Cardiac muscle cell (in vitro differentiated cells and primary cell): ENCODE measurements around the gene TSKS. TPM values are rescaled to one million over a fixed set of nuclear protein-coding genes. Genes with fewer than 3 reads are reported as not detected.

Experiments
- DNase-seq, 2 donors: peaks; one replicate each; pipeline versions ENCODE4 v3.0.0 to v3.0.0-alpha.2; 2010 to 2017; ENCODE audit warnings: low read depth in 1 of 2, low spot score in 1 of 2
- H3K27ac ChIP-seq: fragments of 200-600 bp; sonication (generic); 2 replicates; pipeline ENCODE4 v1.5.1; 2016
- H3K27me3 ChIP-seq: fragments of 200-600 bp; sonication (generic); 2 replicates; pipeline ENCODE4 v1.6.0; 2016; ENCODE audit warnings: control low read depth
- H3K36me3 ChIP-seq: fragments of 200-600 bp; sonication (generic); 2 replicates; pipeline ENCODE4 v1.5.1; 2016; ENCODE audit warnings: control low read depth
- H3K4me1 ChIP-seq: fragments of 200-600 bp; sonication (generic); 2 replicates; pipeline ENCODE4 v1.8.1; 2017; ENCODE audit warnings: low read depth, mild to moderate bottlenecking, mixed run types
- H3K4me3 ChIP-seq: fragments of 200-600 bp; sonication (generic); 2 replicates; pipeline ENCODE4 v1.5.1; 2016; ENCODE audit warnings: mild to moderate bottlenecking
- H3K9me3 ChIP-seq: fragments of 200-600 bp; sonication (generic); 2 replicates; pipeline ENCODE4 v1.5.1; 2017; ENCODE audit warnings: low read depth, mild to moderate bottlenecking, control low read depth
- polyA plus RNA-seq: library from polyadenylated mRNA; unstranded; fragments of >200 nt; fragmentation: Nextera tagmentation; extraction: Ambion mirVana; gene quantifications from 2 replicates; pipeline ENCODE4 v1.2.1, GENCODE V29; 2016
- total RNA-seq: library from RNA; depleted of rRNA; stranded (reverse); fragments of >200 nt; gene quantifications from 2 replicates; pipeline ENCODE4 v1.2.3, GENCODE V29; 2016
- TF ChIP-seq, protein P1 (sequence below): IDR thresholded peaks from 2 replicates; pipeline ENCODE4 v1.5.1; 2012; ENCODE audit warnings: low read depth, mild to moderate bottlenecking, low read length

Gene TSKS
- total and polyA plus RNA-seq, 2 experiments from 2014 or later: 0.09 TPM; not detected in 1

DNA sequence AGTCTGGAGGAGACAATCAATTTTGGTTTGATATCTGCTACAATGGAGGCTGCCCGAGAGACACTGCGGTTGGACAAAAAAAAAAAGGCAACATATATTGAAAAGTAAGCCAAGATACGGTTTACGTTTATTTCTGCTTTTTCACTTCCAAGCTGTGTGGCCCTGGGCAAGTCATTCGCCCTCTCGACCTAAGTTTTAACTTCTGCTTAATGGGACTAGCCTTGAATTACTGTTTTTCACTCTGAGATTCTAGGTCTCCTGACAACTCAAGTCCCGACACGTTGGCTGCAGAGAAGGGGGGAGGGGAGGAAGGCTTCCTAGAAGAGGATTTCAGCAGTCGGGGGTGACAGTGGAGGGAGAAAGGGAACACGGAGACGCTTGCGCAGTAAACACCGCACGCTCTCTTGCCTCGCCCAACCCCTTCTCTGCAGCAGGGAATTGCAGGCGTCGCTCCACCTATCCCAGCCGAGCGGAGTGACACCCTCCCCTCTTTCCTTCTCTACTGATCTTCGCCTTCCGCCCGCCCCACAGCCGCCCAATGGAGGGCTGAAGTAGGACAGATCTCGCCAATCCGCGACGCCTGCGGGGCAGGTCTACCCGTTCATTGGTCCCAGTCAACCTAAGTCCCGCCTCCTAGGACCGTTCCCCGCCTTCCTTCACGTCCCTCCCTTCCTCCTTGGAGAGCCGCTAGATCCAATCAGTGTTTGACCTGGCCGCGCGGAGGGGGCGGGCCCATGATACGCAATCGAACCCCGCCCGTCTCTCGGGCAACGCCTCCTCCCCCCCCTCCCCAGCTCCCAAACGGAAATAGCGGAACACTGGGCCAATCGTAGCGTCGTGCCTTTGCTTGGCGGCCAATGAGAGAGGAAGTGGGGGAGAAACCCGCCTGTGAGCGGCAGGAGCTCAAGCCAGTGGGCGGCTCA, 3.2 kb upstream of the TSKS start:
- TF ChIP-seq, protein P1, sequence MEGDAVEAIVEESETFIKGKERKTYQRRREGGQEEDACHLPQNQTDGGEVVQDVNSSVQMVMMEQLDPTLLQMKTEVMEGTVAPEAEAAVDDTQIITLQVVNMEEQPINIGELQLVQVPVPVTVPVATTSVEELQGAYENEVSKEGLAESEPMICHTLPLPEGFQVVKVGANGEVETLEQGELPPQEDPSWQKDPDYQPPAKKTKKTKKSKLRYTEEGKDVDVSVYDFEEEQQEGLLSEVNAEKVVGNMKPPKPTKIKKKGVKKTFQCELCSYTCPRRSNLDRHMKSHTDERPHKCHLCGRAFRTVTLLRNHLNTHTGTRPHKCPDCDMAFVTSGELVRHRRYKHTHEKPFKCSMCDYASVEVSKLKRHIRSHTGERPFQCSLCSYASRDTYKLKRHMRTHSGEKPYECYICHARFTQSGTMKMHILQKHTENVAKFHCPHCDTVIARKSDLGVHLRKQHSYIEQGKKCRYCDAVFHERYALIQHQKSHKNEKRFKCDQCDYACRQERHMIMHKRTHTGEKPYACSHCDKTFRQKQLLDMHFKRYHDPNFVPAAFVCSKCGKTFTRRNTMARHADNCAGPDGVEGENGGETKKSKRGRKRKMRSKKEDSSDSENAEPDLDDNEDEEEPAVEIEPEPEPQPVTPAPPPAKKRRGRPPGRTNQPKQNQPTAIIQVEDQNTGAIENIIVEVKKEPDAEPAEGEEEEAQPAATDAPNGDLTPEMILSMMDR: no peak
- Histone ChIP-seq H3K4me1 (peaks cover 11% of the 10 kb centered on the region), H3K27me3 (no peaks in the 10 kb centered on the region), H3K9me3 (no peaks in the 10 kb centered on the region), H3K4me3 (peak overlapping the region; percentile 95), H3K36me3 (no peaks in the 10 kb centered on the region), H3K27ac (peak overlapping the region; percentile 98)
- DNase-seq: peak; percentile 99 to 100

DNA sequence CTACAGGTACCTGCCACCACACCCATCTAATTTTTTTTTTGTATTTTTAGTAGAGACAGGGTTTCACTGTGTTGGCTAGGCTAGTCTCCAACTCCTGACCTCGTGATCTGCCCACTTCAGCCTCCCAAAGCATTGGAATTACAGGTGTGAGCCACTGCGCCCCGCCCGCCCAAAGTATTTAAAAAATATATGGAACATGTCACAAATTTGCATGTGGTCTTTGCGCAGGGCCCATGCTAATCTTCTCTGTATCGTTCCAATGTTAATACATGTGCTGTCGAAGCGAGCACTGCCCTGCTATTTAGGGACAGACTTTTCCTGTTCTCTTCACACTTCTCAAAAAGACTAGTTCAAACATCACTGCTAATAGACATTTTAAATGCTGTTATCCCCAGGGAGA, 1.2 kb upstream of the TSKS start:
- no peaks in the 10 kb centered on the region for H3K27me3 ChIP-seq
- H3K9me3 ChIP-seq: no peaks in the 10 kb centered on the region
- H3K36me3 ChIP-seq: no peaks in the 10 kb centered on the region
- H3K27ac ChIP-seq: peak overlapping the region; percentile 98
- no peak overlapping the region for H3K4me3 ChIP-seq
- TF ChIP-seq, protein P1: no peak
- no peak for DNase-seq
- H3K4me1 ChIP-seq: peaks cover 11% of the 10 kb centered on the region

DNA sequence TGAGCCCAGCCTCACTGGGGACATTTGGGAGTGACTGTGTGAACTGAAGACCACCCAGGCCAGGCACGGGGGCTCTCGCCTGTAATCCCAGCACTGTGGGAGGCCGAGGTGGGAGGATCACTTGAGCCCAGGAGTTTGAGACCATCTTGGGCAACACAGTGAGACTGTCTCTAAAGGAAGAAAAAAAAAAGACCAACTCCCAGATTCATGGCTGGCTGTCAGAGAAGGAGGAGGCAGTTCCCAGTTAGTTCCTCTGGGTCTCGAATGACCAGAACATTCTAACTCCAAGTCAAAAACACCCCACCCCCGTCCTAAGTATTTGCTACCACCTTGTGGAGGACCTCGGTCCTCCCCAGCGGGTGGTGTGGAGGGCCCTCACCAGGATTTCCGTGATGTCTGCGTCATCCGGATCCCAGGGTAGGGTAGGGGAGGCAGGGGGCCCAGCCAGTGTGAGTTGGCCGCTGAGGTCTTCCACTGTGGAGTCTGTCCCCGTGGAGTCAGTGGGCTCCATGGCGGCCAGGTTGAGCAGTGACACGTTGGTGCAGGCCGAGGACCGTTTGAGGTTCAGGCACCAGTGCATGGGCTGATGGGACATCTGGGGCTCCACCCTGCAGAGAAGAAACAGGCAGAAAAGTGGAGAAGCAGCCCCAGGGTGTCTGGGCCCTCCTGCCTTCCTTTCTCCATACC, 1.3 kb downstream of the TSKS start:
- H3K36me3 ChIP-seq: no peaks in the 10 kb centered on the region
- TF ChIP-seq, protein P1: peak; percentile 49
- peak; percentile 28 to 81 for DNase-seq
- H3K4me1 ChIP-seq: peaks cover 4% of the 10 kb centered on the region
- H3K27ac ChIP-seq: no peak overlapping the region
- H3K4me3 ChIP-seq: no peak overlapping the region
- no peaks in the 10 kb centered on the region for H3K9me3 ChIP-seq
- no peaks in the 10 kb centered on the region for H3K27me3 ChIP-seq

DNA sequence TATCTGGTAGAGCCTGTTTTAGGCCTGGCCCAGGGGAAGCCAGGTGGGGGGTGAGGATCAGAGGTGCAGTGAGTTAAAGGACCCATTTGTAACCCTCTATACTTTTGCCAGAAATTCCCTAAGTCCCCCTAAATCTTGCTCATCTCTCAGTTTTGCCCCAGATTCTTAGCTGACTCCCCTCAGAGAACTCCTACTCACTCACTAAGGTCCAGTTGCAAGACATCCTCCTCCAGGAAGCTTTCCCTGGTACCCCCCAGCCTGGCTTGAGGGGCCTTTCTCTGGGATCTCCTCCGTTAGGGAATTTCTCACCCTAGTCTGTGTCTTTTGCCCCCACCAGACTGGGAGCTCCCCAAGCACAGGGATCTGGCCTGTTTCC, 1.9 kb downstream of the TSKS start:
- H3K4me3 ChIP-seq: no peak overlapping the region
- no peak overlapping the region for H3K27ac ChIP-seq
- H3K4me1 ChIP-seq: peaks cover 4% of the 10 kb centered on the region
- no peak for DNase-seq
- no peaks in the 10 kb centered on the region for H3K36me3 ChIP-seq
- H3K27me3 ChIP-seq: no peaks in the 10 kb centered on the region
- no peaks in the 10 kb centered on the region for H3K9me3 ChIP-seq
- TF ChIP-seq, protein P1: no peak

DNA sequence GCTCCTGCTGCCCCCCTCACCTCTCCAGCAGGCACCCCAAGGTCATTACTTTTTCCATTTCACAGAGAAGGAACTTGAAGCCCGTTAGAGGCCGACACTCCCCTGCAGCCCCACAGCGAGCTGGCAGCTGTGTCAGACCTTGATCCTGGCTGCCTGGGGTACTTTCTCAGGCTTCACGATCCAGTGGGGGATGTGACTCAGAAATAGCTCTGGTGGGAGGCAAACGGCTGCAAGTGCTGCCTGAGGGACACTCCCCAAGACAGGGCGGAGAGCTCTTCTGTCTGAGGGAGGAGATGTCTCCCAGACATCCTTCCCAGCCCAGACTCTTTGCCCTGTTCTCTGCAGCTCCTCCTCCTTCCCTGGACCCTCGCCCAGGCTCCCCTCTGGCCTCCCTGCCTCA, 4.8 kb downstream of the TSKS start:
- H3K27ac ChIP-seq: no peak overlapping the region

More for the DNA sequence above, 4.8 kb downstream of the TSKS start:
- TF ChIP-seq, protein P1: no peak
- peak in 1 of 2 donors; percentile 71 for DNase-seq
- Histone ChIP-seq H3K4me1 (no peaks in the 10 kb centered on the region), H3K36me3 (no peaks in the 10 kb centered on the region), H3K27me3 (no peaks in the 10 kb centered on the region), H3K4me3 (no peak overlapping the region), H3K9me3 (no peaks in the 10 kb centered on the region)
